Measurements from ENCODE around the gene ZNF148.

DNA sequence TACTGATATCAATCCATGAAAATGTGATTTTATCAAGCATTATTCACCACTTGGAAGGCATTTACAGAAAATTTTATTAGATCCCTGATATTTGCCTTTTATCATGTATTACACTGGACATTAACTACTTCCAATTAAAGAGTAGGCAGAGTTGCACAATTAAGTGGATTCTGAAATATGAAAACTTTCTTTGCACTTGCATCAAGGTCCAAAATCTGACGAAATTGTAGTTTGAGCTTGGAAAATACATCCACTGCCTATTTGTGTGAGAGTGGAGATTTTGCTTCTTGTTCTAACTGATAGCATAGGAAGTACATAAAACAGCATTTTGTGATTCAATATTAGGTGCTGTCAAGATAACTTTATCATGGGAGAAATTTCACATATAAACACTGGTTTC, 113.0 kb downstream of the ZNF148 start:
- TF ChIP-seq, protein P1, sequence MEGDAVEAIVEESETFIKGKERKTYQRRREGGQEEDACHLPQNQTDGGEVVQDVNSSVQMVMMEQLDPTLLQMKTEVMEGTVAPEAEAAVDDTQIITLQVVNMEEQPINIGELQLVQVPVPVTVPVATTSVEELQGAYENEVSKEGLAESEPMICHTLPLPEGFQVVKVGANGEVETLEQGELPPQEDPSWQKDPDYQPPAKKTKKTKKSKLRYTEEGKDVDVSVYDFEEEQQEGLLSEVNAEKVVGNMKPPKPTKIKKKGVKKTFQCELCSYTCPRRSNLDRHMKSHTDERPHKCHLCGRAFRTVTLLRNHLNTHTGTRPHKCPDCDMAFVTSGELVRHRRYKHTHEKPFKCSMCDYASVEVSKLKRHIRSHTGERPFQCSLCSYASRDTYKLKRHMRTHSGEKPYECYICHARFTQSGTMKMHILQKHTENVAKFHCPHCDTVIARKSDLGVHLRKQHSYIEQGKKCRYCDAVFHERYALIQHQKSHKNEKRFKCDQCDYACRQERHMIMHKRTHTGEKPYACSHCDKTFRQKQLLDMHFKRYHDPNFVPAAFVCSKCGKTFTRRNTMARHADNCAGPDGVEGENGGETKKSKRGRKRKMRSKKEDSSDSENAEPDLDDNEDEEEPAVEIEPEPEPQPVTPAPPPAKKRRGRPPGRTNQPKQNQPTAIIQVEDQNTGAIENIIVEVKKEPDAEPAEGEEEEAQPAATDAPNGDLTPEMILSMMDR (IDR thresholded peaks at IDR 0.05) = no peak
- TF ChIP-seq POLR2AphosphoS5 (IDR thresholded peaks at IDR 0.05) (no peak), POLR2A (IDR thresholded peaks at IDR 0.05) (no peak), EP300 (IDR thresholded peaks at IDR 0.05) (no peak)

Measured in upper lobe of left lung (tissue), 4 donors.